AG08396 (cell line): ENCODE data around the gene PDZRN3.

ENCODE experiments used
- DNase-seq: peaks from one replicate; pipeline ENCODE4 v3.0.0; 2012; ENCODE audit warnings: low spot score, mixed read lengths

Gene PDZRN3

DNA sequence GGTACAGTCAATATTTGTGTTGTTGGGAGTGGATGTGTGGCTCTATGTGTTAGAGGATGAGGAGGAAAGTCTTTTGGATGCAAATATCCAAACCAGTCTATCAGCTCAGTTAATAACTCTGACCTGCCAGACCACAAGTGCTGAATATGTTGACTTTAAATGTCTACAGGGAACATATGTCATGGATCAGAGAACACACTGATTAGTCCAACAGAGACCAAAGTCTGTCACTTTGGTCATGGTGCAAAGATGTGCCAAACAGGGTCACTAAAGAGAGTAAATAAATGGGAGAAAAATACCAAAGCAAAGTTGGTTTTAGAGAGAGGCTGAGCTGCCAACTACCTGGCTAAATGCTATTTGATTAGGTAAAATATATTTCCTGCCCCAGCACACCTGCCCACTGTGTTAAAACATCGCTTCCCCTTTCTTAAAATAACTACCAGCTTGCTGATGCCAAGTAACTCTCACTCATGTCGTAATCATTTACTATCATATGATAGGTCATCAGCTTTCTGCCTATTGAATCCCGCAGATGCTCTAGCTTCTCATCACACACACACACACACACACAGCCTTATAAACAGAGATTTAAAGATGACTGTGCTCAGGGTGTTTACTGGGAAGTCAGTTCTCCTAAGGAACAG lies 173.3 kb downstream of the PDZRN3 start:
- peak; percentile 21 for DNase-seq

DNA sequence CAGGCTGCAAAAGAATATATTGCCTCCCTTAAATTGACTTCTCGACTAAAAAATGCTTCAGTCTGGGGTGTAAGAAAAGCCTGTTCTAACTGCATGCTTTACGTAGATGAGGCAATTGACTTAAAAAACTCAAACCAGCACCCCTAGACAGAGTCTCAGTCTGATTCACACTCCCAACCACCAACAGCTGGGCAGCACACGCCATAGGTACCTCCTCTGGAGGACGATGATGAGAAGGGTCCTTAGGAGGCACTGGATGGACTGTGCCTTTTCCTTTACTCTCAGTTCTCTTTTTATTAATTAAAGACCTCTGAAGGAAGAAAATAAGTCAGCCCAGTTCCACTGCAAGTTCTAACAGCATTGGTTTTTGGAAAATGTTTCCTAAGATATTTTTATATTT lies 175.0 kb downstream of the PDZRN3 start:
- DNase-seq = no peak

DNA sequence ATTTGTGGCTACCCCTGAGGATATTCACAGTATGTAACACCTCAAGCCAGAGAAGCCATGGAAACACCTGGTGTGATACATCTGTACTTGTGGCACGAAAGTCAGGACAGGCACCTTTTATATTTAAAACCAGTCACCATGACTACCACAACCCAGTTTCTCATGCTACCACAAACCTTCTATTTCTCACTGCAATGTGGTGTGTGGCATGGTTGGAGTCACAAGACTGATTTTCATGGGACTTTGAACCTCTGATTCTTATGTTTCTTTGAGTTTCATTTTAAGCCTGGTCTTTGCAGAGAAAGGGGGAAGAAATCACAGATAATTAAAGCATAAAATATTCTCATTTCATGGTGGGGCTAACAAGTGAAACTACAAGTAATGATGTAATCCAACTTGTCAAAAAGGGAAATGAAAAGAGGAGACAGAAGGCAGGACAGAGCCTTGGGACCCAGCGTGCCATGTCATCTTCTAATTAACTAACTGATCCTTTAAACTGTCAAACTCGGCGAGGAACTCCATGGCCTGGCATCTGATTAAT lies 175.9 kb downstream of the PDZRN3 start:
- no peak for DNase-seq

DNA sequence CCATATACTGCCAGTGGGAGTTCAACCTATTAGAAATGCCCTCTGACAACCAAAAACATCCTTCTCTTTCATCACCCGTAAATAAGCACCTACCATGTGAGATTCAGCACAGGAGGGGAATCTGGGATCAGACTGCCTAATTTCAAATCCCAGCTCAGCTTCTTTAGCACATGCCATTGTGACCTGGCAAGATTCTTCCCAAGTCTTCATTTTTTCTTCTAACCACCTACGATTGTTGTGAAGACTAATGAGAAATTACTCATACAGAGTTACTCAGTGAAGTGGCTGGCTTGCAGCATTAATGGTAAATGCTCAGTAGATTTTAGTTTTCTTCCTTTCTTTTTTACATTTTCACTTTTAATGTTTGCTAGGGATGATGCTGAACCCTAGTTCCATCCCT lies 176.7 kb downstream of the PDZRN3 start:
- DNase-seq = no peak

DNA sequence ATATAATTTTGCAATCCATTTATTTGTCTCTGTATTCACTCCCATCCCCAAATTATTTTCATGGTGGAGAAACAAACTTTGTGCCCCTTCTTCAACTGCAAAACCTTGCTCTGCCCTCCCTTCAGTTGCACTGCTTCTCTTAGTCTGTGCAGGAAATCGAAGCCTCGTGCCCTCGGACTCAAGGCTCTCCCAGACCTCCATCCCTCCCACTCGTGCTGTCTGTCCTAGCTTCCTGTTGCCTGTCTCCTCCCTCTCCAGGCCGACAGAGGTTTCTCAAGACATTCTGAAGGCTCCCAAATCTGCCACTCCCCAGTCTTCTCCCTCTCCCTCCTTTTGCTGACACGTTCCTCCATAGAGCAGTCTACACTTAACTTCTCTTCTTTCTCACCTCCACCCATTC lies 177.6 kb downstream of the PDZRN3 start:
- DNase-seq = no peak

DNA sequence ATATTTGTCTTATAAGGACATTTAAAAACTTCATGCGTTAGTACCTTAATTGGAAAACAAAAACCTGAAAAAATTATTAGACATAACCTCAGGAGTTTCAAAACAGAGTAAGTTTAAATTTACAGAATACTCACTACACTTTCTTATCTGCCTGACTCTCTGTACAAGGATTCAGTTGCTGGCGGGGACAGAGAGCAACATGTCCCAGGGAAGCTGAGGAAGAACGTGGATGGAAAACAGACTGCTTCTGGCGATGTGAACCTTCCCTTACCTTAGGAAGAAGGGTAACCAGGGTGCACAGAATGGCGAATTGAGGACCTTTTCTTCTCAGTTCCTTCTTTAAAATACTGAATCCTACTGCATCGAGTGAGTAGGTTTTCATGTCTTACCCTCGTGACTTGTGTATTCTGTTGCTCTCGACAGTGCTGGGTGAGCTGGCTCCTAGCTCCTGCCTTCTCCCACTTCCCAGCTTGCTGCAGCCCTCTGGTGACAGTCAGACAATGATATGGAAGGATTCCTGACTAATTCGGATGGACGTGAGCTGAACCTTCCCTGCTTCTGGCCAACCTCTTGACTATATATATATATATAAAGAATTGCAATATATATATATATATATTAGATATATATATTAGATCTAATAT lies 178.2 kb downstream of the PDZRN3 start:
- DNase-seq = no peak

DNA sequence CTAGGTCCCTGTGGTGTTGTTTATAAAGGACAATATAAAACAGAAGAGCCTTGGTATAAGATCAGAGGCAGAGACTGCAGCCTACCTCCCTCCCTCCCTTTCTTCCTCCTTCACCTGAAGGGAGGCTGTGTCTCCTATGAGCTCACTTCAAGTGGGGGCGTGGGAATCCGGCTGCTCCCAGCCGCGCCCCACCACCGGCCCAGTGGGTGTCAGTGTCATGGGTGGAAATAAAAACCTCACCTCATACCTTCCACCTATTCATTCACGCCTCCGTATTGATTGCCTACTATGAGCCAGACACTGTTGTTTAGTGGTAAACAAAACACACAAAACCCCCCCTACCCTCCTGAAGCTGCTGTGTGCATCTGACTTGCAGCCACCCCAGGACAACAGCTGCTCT lies 181.9 kb downstream of the PDZRN3 start:
- no peak for DNase-seq

DNA sequence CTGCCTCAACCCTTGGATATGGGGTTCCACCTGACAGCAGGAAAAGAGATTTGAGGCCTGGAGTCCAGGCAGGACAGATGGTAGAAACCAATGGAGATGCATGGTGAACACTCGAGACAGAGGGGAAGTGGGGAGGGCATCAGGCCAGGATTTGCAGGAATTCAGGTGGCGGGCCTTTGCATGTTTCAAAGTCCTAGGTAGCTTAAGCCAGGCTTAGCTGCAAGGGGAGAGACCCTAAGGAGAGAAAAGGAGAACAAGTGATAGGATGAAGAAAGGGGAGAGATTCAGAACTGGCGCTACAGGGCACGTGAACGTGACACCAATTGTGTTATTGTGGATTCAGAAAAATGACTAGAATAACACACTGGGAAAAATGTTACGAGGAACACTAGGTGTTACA lies 182.6 kb downstream of the PDZRN3 start:
- DNase-seq = no peak

DNA sequence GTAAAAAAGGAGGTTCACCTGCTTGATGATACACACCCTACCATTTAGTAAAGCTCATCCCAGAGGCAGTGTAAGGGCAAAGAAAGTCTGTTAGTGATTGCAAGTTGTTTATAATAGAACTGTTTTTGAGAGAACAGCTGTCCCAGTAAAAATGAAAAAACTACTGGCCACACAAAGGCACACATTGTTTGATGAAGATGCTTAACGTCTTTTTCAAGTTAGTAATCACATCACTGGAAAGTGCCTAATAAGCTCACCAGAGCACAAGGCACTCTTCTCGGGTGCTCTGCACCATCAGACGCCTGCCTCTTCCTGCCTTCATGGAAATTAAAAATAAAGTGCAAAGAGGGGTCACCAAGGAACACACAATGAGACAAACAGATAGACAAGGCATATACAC lies 186.9 kb downstream of the PDZRN3 start:
- peak; percentile 27 for DNase-seq

DNA sequence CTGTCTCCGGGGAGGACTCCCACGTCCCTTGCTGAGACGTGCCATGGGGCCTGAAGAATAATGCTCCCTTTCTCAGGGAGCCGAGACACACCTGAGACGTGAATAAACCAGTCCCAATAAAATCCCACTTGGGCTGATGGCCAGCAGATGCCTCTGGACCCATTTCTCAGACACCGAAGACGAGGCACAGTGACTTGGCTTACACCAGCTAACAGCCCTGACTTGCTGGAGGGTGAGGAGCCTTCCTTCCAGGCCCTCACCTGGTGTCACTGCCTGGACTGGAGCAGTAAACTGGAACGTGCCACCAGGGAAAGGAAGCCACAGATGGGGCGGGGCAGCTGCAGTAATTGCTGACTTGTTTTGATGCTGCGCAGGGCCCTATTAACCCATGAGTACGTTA lies 189.7 kb downstream of the PDZRN3 start:
- no peak for DNase-seq

DNA sequence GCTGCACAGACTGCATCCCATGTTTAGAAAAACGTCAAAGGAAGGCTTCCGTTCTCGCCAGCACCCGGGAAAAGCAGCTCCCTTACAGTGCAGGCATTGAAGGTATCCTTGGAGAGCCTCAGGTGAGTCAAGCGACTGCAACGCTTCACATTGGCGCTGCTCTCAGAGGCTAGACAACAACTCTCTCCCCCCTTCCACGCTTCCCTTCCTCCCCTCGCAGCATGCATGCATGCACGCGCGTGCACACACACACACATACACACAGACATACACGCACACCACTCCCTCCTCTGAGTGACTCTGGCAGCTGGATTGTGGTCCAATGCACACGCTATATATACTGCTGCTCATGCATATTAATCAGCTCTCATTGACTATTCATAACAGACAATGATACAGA lies 191.1 kb downstream of the PDZRN3 start:
- no peak for DNase-seq

DNA sequence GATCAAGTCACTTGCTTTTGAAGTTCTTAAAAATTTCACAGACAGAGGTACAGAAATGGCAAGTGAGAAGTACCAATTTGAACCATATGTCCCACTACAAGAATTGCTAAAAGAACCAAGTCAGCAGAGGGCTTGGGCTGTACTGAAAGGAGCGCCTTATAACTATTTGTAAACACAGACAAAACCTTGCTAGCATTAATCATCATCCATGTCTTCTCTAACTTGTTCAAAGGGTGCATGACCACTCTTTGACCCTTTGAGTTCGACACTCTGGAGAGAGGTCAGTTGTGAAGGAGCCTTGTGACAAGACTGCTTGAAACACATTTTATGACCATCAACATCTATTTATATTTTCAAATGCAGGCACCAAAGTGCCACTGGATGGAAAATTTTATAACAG lies 191.7 kb downstream of the PDZRN3 start:
- DNase-seq = no peak

DNA sequence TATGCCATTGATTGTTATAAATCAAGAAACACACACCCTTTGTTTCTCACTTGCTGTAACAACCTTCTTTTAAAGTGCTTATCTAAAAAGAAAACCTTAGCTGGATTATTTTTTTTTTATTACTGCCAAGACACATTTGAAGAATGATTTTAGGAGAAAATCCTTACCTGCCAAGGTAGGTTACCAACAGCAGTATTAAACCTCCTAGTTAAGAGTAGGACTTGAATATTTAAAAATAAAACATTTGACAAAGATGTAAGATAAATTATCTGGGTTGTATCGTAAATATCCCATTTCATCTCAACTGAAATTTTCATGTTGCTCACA lies 192.1 kb downstream of the PDZRN3 start:
- no peak for DNase-seq

DNA sequence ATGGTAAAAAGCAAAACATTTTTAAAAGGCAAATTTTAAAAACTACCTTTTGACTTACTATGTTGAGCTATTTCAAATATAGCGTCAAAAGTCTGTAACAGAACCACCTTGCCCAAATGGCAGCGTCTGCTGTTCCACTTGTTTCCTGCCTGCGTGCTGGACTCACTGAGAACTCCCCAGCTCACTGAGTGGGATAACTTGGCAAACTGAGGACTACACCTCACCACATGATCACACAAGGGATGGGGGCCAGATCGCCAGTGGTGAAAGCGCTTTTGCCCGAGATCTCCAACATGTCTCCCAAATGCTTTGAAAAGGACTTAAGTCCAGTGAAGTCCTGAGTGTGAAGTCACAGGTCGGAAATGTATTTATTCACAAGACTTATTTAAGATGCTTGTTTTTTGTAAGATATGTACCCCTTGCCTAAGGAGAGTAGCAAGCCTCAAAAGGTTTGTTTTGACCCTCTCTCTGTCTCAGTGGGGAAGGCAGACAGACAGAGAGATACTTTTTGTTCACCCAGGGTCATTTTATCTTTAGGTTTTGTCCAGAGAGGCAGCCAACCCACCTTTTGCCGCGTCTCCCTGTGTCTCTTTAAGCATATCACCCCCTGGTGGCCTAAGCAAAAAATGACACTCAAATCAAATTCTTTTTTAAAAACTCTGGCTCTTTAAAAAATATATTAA lies 192.6 kb downstream of the PDZRN3 start:
- DNase-seq = peak; percentile 53

DNA sequence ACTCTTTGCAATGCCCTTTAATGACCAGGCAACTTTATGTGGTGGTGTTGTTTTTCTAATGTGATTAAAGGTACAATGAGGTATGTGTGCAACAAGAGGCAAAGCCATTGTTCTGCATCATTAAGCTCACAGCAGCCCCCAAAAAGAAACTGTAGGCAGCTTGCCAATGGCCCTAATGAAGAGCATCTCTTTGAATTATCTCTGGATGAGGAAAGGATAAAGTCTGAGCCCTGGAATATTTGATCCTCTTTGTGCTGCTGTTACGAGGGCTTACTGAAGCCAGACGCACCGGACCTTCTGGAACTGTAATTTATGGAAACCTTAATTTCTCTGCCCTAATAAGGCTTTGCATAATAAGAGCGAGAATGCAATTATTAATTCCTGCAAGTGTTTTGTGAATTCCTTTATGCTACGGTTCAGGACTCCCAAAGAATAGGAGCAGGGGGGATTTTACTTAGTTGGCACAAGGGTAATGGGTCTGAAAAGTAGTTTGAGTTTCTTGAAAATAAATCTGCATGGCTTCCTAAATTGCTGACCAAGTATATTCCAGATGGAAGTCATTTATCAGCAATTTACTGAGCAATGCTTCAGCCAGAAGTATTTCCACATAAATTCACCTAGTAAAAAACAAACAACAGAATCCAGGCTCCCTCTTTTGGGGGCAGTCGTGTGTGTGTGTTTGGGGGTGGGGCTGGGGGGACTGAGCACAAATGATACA lies 193.4 kb downstream of the PDZRN3 start:
- DNase-seq = no peak

DNA sequence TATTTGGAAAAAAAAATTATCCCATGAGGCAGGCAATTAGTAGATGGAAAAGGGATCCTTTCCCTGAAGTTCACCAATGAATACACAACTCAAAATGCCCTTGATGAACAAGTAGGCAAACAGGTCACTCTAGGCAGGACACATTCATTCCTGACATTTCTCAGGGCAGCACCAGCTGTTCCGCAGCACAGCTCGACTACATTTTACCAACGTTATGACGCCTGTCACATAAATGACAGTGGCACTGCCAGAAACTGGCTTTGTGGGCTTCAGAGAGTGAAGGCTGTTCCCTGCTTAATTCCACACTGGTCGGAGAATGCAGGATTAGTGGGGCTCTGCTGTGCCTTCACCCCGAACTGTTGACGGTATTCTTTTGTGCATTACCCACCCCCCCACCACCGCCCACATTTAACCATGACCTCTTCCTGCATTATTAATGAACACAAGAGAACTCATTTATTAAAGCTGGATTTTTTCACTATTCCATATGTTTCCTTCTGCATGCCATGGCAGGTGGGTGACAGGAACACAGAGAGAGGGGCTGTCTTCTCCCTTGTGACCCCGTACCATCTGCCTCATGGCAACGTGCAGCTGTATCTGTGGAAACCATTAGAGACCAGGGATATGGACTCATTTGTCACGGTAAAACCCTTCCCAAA lies 197.6 kb downstream of the PDZRN3 start:
- no peak for DNase-seq

DNA sequence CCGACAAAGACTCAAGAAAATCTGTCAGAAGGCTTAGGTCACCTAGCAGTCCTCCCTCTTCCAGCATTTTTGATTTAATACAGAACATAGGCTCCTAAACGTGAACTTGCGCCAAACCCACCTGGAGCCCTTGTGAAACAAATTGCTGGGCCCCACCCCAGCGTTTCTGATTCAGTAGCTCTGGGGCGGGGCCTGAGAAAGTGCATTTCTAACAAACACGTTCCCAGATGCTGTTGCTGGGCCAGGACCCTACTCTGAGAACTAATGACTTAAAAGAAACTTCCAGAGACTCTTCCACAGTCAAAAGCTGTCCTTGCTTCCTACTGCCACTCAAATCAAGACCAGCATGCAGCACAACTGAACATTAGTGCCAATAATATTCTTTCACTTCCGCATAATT lies 198.1 kb downstream of the PDZRN3 start:
- DNase-seq = no peak

DNA sequence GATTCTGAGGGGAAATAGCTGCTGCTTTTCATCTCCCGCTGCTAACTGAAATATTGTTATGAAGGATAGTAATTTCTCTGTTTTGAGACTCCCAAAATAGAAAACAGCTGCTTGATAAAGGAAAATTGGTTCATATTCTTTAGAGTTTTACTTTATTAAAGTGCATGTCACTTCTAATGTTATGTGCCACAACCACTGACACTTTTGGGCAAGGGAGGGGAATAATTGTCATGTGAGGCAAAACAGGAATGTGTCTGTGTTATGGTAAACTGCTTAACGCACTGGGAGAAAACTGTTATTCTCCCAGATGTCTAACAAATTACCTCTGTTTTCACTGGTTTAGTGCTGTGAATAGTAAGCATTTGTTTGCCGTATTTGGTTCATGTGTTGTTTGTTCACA lies 201.6 kb downstream of the PDZRN3 start:
- DNase-seq = no peak

DNA sequence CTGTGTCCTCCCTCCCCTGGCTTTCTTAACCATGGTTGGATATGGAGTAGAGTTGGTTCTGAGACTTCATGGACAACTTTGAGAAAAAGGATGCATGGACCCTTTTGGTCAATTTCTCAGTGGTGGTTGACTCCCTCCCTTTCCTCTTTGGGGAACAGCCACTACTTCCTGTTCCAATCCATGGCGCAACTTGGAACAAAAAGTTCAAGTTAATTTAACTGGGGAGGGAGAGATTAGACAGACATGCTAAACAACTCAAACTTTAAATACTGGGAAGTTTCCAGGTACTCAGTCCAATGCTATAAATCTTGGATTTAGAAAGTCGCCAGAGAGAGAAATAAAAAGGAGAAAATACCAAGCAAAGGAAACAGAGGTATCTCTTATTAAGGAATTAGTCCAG lies 202.2 kb downstream of the PDZRN3 start:
- no peak for DNase-seq

DNA sequence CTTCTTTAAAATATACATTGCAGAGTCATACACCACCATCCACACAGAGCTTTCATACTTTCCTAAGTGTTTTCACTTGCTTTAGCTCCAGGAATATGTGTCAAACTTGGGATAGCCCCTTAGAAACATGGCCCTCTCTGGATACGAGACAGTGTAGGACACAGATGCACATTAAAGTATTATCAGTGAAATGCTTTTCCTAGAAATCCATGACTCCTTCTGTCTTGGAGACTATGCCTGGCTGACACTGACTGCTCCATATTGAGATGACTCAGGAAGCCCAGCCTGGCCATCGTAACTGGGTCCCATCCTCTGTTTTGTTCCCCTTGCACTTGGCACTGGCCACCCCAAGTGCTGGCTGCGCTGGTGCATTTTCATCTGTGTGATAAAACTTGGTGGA lies 204.8 kb downstream of the PDZRN3 start:
- DNase-seq = no peak

DNA sequence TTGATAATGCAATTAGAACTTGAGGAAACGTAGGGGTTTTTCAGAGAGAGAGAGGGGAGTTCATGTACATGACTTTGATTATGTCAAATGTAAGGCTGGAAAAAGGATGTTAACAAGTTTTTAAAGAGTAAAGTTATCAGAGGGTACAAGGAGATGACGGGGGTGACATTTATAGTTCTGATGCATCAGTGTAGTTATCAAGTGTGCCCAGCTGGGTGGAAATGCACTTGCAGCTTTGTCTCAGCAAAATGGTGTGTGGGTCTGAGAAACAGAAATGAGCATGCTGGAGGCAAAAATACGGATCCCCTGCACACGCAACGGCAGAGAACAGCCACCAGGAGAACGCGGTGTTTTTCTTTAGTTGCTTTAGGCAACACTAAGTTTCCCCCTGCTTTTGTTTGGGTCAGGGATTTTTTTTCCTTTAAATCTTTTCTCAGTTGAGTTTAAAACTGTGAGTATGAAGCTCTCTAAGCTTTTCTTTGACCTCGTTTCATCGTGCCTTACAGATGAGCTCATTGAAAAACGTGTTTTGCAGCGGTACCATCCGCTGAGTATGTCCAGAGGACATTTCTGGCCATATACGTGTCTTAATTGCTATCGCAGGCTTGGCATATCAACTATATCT lies 205.4 kb downstream of the PDZRN3 start:
- DNase-seq = peak; percentile 62

DNA sequence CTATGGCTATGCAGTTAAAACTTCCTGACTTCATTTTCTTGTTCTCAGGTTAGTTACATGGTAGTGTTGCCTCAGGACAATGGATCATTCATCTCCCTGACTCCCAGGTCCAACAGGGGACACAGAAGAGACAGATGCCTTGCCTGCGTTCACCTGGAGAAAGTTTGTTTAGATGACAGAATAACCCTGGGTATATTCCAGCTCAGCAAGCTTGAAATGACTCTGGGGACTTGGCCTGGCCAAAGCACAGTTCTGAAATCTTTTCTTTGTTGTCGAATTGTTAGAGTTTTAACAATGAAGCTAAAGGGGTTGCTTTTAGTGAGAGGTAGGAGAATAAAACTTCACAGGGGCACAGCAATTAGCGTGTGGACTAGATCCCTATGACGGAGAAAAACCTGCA lies 206.1 kb downstream of the PDZRN3 start:
- DNase-seq = no peak
